ENCODE data around the gene TRAF3IP3. TPM values are rescaled to one million over a fixed set of nuclear protein-coding genes. Genes with fewer than 3 reads are reported as not detected.

Gene TRAF3IP3, protein sequence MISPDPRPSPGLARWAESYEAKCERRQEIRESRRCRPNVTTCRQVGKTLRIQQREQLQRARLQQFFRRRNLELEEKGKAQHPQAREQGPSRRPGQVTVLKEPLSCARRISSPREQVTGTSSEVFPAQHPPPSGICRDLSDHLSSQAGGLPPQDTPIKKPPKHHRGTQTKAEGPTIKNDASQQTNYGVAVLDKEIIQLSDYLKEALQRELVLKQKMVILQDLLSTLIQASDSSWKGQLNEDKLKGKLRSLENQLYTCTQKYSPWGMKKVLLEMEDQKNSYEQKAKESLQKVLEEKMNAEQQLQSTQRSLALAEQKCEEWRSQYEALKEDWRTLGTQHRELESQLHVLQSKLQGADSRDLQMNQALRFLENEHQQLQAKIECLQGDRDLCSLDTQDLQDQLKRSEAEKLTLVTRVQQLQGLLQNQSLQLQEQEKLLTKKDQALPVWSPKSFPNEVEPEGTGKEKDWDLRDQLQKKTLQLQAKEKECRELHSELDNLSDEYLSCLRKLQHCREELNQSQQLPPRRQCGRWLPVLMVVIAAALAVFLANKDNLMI
- polyA plus RNA-seq (2013, experiment 1 of 2) = not detected
- polyA plus RNA-seq (2013, experiment 2 of 2) = not detected

DNA sequence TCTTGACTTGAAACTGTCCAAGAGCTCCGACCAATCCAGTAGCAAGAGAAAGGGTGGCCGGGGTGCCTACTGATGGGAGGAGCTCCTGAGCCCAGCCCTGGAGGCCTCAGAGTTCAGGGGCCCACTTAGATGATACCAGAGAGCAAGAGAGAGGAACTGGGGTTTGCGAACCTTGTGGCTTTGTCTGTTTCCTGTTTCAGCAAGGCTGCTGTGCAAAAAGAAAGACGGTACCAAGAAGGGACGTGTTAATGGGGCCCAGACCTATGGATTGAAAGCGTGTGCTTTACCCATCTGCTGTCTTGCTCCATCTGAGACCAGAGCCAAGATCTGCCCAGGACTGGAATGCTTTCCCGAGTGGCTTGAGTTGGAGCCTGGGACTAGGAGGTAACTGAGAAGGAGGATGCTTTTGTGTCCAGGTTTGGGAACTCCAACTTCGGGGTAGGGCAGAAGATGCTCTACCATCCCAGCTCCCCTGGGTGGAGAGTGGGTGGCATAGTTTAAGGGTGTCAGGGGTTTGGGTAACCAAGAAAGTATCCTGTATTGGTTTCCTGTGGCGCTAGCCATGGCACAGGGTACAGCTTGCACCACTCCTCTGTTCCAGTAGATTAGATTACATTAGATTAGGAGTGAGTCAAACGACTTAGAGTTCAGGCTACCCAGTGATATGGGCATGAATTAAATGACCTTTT is at the start of gene TRAF3IP3:
Gene TRAF3IP3, plus strand, starts transcription at position 128 of the 689 bp plus-strand sequence. CDS start 3,987 bp downstream, outside the sequence.
- Histone ChIP-seq H3K9ac (ENCODE audit: low read depth, low read length) (no peak within 1 kb of the TSS), H3K27ac (ENCODE audit: low read depth, low read length) (no peak within 1 kb of the TSS), H3K4me1 (ENCODE audit: insufficient read depth, low read length) (no peaks in the 10 kb centered on the region), H3K36me3 (ENCODE audit: insufficient read depth, low read length) (no peaks in the 10 kb centered on the region), H3K27me3 (ENCODE audit: insufficient read depth, low read length) (peaks cover 3% of the 10 kb centered on the region; the same call in 1 of the 2 replicates), H3K9me3 (ENCODE audit: insufficient read depth, low read depth, low read length) (no peaks in the 10 kb centered on the region), H3K4me3 (ENCODE audit: low read length) (no peak within 1 kb of the TSS)
- 80% methylated on average over 10 of the region's 10 CpGs for WGBS

DNA sequence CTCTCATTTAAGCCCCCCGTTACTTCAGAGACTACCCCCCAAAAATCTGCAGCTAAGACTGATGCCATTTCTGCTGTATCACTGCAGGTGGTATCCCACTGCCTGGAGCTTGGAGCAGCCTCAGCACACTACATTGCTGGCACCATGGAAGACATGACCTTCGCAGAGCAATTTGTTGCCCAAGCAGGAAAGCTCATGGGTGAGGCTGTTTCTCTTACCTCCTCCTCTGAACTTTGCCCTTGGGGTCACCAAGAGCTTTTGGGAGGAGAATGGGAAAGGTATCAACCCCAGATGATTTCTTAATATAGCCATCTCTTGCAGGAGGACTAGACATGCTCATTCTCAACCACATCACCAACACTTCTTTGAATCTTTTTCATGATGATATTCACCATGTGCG is 49.2 kb upstream of the TRAF3IP3 start:
- H3K9me3 ChIP-seq (ENCODE audit: insufficient read depth, low read depth, low read length) = no peaks in the 10 kb centered on the region
- WGBS = 93% methylated on average over 3 of the region's 3 CpGs
- no peak overlapping the region for H3K9ac ChIP-seq (ENCODE audit: low read depth, low read length)
- no peaks in the 10 kb centered on the region for H3K36me3 ChIP-seq (ENCODE audit: insufficient read depth, low read length)
- 0 out of 2 replicates have a peak, but pooled peaks cover 3% of the 10 kb centered on the region for H3K27me3 ChIP-seq (ENCODE audit: insufficient read depth, low read length)
- no peak overlapping the region for H3K27ac ChIP-seq (ENCODE audit: low read depth, low read length)
- H3K4me3 ChIP-seq (ENCODE audit: low read length) = no peak overlapping the region
- no peaks in the 10 kb centered on the region for H3K4me1 ChIP-seq (ENCODE audit: insufficient read depth, low read length)

DNA sequence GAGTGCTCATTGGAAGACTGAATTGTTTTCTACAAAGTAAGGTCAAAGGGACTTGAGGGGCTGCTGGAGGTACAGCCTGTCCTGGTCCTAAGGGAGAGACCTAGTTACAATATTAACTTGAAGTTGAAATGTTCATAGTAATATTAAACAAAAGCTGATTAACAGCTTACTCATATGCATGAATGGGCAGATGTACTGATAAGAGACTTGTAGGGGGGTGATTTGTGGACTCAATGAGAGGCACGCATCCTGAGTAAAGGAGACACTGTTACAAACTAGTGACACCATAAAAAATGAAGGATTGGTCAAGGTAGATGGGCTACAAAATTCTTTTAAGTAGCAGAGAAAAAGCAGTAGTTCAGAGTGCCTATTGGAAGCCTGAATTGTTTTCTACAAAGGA is 48.5 kb upstream of the TRAF3IP3 start:
- Histone ChIP-seq H3K36me3 (ENCODE audit: insufficient read depth, low read length) (no peaks in the 10 kb centered on the region), H3K4me1 (ENCODE audit: insufficient read depth, low read length) (no peaks in the 10 kb centered on the region), H3K9ac (ENCODE audit: low read depth, low read length) (no peak overlapping the region), H3K27me3 (ENCODE audit: insufficient read depth, low read length) (0 out of 2 replicates have a peak, but pooled peaks cover 3% of the 10 kb centered on the region), H3K27ac (ENCODE audit: low read depth, low read length) (no peak overlapping the region), H3K9me3 (ENCODE audit: insufficient read depth, low read depth, low read length) (no peaks in the 10 kb centered on the region), H3K4me3 (ENCODE audit: low read length) (no peak overlapping the region)
- WGBS = 96% methylated on average over 1 of the region's 1 CpG

DNA sequence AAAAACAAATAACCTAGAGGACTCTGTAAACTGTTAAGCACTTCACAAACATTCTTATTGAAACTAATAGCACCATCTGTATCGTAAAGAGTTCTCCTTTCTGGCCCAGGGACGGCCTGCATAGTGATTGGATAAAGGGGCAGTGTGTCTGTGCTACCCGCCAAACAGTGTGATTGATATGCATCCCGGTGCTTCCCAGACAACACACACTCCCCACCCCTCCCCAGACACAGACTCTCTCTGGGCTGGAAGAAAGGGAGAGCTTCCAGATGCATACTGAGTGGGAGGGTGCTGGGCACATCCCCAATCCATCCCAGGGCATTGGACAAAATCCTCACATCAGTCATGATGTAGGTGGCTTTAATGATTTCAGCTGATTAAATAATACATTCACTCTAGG is 47.6 kb upstream of the TRAF3IP3 start:
- Histone ChIP-seq H3K4me1 (ENCODE audit: insufficient read depth, low read length) (no peaks in the 10 kb centered on the region), H3K27me3 (ENCODE audit: insufficient read depth, low read length) (0 out of 2 replicates have a peak, but pooled peaks cover 3% of the 10 kb centered on the region), H3K9ac (ENCODE audit: low read depth, low read length) (no peak overlapping the region), H3K27ac (ENCODE audit: low read depth, low read length) (no peak overlapping the region), H3K36me3 (ENCODE audit: insufficient read depth, low read length) (no peaks in the 10 kb centered on the region), H3K9me3 (ENCODE audit: insufficient read depth, low read depth, low read length) (no peaks in the 10 kb centered on the region), H3K4me3 (ENCODE audit: low read length) (no peak overlapping the region)
- WGBS = 80% methylated on average over 1 of the region's 4 CpGs

DNA sequence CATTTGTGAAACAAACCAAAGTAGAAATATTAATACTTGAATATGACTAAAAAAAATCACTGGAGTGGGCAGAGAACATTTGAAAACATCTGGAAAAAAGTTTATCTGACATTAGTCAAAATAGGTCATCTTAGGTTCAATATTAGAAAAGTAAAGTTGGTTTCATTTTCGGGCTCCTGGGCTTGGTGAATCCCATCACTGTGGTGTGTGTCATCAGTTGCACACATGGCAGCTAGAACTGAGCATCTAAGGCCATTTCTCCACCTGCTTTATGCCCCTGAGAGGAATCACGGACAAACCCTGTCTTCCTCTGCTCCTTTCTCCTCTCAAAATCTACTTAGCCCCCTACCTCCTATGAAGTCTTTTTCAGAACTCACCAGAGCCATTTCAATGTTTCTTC is 45.8 kb upstream of the TRAF3IP3 start:
- WGBS = 82% methylated on average over 2 of the region's 2 CpGs
- Histone ChIP-seq H3K9ac (ENCODE audit: low read depth, low read length) (no peak overlapping the region), H3K4me3 (ENCODE audit: low read length) (no peak overlapping the region), H3K27ac (ENCODE audit: low read depth, low read length) (no peak overlapping the region), H3K9me3 (ENCODE audit: insufficient read depth, low read depth, low read length) (no peaks in the 10 kb centered on the region), H3K36me3 (ENCODE audit: insufficient read depth, low read length) (no peaks in the 10 kb centered on the region), H3K4me1 (ENCODE audit: insufficient read depth, low read length) (no peaks in the 10 kb centered on the region), H3K27me3 (ENCODE audit: insufficient read depth, low read length) (0 out of 2 replicates have a peak, but pooled peaks cover 3% of the 10 kb centered on the region)

DNA sequence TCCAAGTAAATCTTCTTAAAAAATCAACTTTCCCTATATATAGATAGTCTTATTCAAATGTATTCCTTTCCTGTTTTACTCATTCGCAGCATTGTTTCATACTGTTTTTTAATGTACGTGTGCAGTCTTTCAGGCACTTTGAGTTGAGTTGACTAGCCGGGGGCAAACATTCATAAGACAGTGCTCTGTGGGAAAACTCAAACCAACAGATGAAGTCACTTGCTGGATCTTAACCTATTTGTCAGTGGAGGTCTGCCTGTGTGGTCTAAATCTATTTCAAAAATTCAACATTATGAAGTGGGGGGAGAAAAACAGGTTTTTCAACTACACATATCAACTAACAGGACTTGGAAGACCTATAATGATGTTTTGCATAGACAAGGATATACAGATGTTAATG is 45.0 kb upstream of the TRAF3IP3 start:
- Histone ChIP-seq H3K9me3 (ENCODE audit: insufficient read depth, low read depth, low read length) (no peaks in the 10 kb centered on the region), H3K9ac (ENCODE audit: low read depth, low read length) (no peak overlapping the region), H3K27ac (ENCODE audit: low read depth, low read length) (no peak overlapping the region), H3K4me1 (ENCODE audit: insufficient read depth, low read length) (no peaks in the 10 kb centered on the region), H3K4me3 (ENCODE audit: low read length) (no peak overlapping the region), H3K27me3 (ENCODE audit: insufficient read depth, low read length) (0 out of 2 replicates have a peak, but pooled peaks cover 3% of the 10 kb centered on the region), H3K36me3 (ENCODE audit: insufficient read depth, low read length) (no peaks in the 10 kb centered on the region)
- WGBS = 96% methylated on average over 3 of the region's 3 CpGs

DNA sequence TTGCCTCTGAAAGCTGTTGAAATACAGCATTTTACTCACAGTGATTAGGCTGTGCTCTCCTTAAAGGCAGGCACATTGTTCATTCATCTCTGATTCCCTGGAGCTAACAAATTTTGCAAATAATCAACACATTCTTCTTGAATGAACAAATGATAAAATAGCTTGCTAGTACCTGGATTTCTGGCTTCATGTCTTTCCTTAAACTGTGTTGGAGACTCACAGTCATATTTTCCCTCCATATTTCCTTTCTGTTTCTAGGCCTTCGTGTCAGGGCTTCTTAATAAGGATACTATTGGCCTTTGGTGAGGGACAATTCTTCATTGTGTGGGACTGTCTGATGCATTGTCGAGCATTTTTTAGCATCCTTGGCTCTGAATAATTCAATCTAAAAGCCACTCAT is 41.5 kb upstream of the TRAF3IP3 start:
- H3K4me1 ChIP-seq (ENCODE audit: insufficient read depth, low read length) = no peaks in the 10 kb centered on the region
- H3K36me3 ChIP-seq (ENCODE audit: insufficient read depth, low read length) = no peaks in the 10 kb centered on the region
- no peaks in the 10 kb centered on the region for H3K9me3 ChIP-seq (ENCODE audit: insufficient read depth, low read depth, low read length)
- no peak overlapping the region for H3K9ac ChIP-seq (ENCODE audit: low read depth, low read length)
- H3K27me3 ChIP-seq (ENCODE audit: insufficient read depth, low read length) = no peaks in the 10 kb centered on the region
- 94% methylated on average over 1 of the region's 2 CpGs for WGBS
- no peak overlapping the region for H3K4me3 ChIP-seq (ENCODE audit: low read length)
- H3K27ac ChIP-seq (ENCODE audit: low read depth, low read length) = no peak overlapping the region

DNA sequence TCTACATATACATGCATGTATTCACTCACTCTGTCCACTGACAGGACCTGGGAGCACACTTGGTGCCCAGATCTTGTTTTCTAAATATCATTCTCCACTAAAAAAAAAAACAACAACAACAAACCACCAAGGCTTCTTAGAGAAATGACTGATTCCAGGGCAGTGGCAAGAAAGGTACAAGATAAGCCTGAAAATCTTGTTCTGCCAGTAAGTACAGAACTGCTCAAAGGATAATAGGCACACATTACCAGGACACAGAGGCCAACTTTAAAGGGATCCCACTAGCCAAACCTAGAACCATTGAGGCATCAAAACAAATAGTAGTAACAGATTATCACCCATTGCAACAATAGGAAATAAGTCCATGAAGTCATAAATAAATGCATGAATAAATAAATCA is 40.5 kb upstream of the TRAF3IP3 start:
- Histone ChIP-seq H3K27me3 (ENCODE audit: insufficient read depth, low read length) (no peaks in the 10 kb centered on the region), H3K36me3 (ENCODE audit: insufficient read depth, low read length) (no peaks in the 10 kb centered on the region), H3K4me1 (ENCODE audit: insufficient read depth, low read length) (no peaks in the 10 kb centered on the region), H3K4me3 (ENCODE audit: low read length) (no peak overlapping the region), H3K9me3 (ENCODE audit: insufficient read depth, low read depth, low read length) (no peaks in the 10 kb centered on the region), H3K27ac (ENCODE audit: low read depth, low read length) (no peak overlapping the region), H3K9ac (ENCODE audit: low read depth, low read length) (no peak overlapping the region)

DNA sequence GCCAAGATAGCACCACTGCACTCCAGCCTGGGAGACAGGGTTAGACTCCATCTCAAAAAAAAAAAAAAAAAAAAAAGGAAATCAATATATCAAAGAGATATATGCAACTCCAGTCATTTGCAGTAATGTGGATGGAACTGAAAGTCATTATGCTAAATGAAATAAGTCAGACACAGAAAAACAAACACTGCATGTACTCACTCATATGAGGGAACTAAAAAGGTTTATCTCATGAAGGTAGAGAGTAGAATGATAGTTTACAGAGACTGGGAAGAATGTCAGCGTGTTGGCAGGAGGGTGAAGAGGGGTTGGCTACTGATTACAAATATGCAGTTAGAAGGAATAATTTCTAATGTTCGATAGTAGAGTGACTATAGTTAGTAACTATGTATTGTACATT is 38.0 kb upstream of the TRAF3IP3 start:
- no peaks in the 10 kb centered on the region for H3K27me3 ChIP-seq (ENCODE audit: insufficient read depth, low read length)
- no peak overlapping the region for H3K4me3 ChIP-seq (ENCODE audit: low read length)
- no peaks in the 10 kb centered on the region for H3K9me3 ChIP-seq (ENCODE audit: insufficient read depth, low read depth, low read length)
- H3K9ac ChIP-seq (ENCODE audit: low read depth, low read length) = no peak overlapping the region
- H3K4me1 ChIP-seq (ENCODE audit: insufficient read depth, low read length) = no peaks in the 10 kb centered on the region
- 91% methylated on average over 2 of the region's 2 CpGs for WGBS
- H3K27ac ChIP-seq (ENCODE audit: low read depth, low read length) = no peak overlapping the region
- H3K36me3 ChIP-seq (ENCODE audit: insufficient read depth, low read length) = no peaks in the 10 kb centered on the region

DNA sequence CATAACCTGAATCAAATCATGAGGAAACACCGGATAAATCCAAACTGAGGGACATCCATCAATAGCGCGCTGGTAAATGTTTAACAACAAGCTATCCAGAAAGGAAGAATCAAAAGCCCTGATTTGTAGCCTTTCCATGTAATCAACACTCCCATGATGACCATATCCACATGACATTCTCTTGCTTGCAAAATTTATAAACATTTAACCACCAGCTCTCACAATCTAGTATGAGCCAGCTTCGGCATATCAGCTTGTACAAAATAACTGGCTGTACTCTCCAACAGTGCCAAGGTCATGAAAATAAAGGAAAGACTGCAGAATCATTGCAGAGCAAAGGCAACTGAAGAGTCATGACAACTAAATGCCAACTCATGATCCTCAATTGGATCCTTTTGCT is 35.5 kb upstream of the TRAF3IP3 start:
- Histone ChIP-seq H3K36me3 (ENCODE audit: insufficient read depth, low read length) (no peaks in the 10 kb centered on the region), H3K27me3 (ENCODE audit: insufficient read depth, low read length) (no peaks in the 10 kb centered on the region), H3K4me3 (ENCODE audit: low read length) (no peak overlapping the region), H3K9ac (ENCODE audit: low read depth, low read length) (no peak overlapping the region), H3K27ac (ENCODE audit: low read depth, low read length) (no peak overlapping the region), H3K4me1 (ENCODE audit: insufficient read depth, low read length) (no peaks in the 10 kb centered on the region), H3K9me3 (ENCODE audit: insufficient read depth, low read depth, low read length) (no peaks in the 10 kb centered on the region)
- 97% methylated on average over 4 of the region's 4 CpGs for WGBS

DNA sequence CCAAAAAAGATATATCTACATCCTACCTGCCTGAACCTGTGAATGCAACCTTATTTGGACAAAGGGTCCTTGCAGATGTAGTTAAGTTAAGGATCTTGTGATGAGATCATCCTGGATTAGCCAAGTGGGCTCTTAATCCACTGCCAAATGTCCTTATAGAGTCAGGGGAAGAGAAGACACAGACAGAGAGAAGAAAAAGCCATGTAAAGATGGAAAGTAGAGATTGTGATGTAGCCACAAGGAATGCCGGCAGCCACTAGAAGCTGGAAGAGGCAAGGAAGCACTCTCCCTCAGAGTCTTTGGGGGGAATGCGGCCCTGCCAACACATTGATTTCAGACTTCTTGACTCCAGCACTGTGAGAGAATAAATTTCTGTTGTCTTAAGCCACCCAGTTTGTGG is 35.0 kb upstream of the TRAF3IP3 start:
- Histone ChIP-seq H3K4me1 (ENCODE audit: insufficient read depth, low read length) (no peaks in the 10 kb centered on the region), H3K27me3 (ENCODE audit: insufficient read depth, low read length) (no peaks in the 10 kb centered on the region), H3K4me3 (ENCODE audit: low read length) (no peak overlapping the region), H3K9ac (ENCODE audit: low read depth, low read length) (no peak overlapping the region), H3K9me3 (ENCODE audit: insufficient read depth, low read depth, low read length) (no peaks in the 10 kb centered on the region), H3K36me3 (ENCODE audit: insufficient read depth, low read length) (no peaks in the 10 kb centered on the region), H3K27ac (ENCODE audit: low read depth, low read length) (no peak overlapping the region)
- 99% methylated on average over 2 of the region's 2 CpGs for WGBS

Data from HUES64 (cell line).